Cerebellar cortex (tissue), 1 donor: ENCODE measurements around the gene SLC25A47.
"Not testable (repeated sequence)": the region's sequence is repeated elsewhere in the genome, so short reads cannot be mapped to it uniquely, and the experiment has no call there.

Experiments
- DNase-seq: peaks from one replicate; pipeline ENCODE4 v3.0.0-alpha.2; 2015; ENCODE audit warnings: low spot score

Gene SLC25A47

GRCh38 chr14:100290607-100291304, 32.4 kb upstream of the SLC25A47 start:
- no peak for DNase-seq

DNA sequence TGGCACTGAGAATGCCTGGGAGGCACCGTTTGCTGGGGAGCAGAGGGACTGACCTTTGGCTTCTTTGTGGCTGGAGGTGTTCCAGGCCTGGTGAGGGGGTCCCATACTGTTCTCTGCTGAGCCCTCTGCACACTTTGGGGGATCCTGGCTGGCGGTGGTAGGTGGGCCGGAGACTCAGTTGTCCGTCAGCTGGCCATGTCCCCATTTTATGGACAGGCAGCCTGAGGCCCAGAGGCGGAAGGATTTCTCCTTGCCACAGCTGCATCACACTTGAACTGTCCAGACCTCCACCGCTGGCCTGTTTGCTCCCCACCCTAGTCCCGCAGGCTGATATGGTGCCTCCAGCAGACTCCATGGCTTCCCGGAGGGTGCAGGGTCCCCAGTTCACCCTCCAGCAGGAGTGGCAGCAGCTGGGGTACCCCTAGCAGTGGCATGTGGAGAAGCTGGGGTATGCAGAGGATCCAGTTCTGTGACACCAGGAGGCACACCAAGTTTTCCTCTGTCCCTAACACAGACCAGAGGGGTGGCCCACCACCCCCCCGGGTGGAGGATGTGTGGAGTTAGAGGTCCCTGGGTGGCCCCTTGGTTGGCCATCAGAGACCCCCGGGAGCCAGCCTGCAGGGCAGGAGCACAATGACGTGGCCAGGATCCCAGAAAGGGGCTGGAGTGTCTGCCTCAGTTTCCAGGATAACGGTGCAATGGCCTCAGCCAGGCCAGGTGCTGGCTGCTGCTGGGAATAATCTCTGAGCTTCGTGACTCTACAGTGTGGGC, 31.6 kb upstream of the SLC25A47 start:
- no peak for DNase-seq

DNA sequence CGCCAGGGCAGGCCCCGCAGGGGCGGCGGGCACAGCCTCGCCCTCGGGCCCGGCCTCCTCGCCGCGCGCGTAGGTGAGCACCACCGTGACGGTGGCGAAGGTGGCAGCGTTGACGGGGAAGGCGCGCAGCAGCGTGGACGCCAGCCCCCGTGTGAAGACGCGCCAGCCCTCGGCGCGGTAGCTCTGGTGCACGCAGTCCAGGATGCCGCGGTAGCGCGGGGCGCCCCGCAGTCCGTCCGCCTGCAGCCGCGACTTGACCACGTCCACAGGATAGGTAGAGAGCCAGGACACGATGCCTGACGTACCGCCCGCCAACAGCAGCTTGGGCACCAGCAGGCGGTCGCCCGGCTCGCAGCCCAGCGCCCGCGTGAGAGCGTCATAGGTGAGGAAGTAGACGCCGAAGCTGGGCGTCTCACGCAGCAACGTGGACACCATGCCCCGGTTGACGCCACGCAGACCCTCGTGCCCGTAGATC, 30.8 kb upstream of the SLC25A47 start:
- DNase-seq = no peak

GRCh38 chr14:100292776-100293461, 30.2 kb upstream of the SLC25A47 start:
- no peak for DNase-seq

GRCh38 chr14:100293497-100294212, 29.5 kb upstream of the SLC25A47 start:
- no peak for DNase-seq

DNA sequence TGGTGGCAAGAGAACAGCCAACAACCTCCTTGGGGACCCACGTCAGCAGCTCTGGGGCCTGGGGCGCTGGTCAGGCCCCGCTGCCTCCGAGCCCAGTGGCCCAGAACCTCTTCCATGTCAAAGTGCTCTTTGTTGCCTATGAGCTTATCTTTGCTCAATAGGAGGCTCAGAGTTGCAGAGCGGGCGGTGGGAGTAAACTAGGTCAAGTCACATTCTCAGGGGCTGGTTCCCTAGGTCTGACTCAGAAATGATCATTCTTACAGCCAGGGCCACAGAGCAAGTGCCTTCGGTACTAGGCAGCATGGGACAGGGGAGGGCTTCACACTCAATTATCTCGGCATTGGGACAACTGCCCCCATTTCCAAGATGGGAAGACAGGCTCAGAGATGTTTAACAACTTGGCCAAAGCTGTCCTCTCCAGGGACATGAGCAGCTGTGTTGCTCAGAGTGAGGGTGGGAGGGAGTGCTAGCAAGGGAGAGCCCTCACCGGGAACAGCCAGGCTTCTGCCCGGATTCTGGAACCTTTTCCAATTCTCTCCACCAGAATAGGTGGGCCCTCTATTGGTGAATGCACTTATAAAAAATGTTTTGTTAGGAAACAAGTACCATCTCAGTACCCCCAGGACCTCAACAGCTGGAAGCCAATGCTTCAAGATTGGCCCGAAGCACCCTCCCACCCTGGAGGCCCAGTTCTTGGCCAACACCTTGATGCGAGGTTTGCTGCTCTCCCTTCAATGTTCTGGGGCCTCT, 28.8 kb upstream of the SLC25A47 start:
- no peak for DNase-seq

DNA sequence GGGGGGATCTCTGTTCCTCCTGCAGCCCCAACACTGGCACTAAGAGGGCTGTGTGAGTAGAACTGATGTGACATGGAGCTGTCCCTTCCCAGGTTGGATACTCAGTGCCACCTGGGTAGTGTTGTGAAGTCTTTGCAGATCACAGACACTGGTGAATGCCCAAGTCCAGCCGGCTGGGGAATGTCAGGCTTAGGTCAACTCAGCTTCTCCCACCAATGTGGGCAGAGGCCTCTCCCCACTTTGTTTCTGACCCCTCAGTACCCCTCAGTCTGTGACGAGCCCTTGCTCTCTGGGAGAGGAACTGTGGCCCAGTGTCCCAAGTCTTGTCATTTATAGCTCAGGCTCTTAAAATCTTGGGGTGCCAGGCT, 28.2 kb upstream of the SLC25A47 start:
- no peak for DNase-seq

DNA sequence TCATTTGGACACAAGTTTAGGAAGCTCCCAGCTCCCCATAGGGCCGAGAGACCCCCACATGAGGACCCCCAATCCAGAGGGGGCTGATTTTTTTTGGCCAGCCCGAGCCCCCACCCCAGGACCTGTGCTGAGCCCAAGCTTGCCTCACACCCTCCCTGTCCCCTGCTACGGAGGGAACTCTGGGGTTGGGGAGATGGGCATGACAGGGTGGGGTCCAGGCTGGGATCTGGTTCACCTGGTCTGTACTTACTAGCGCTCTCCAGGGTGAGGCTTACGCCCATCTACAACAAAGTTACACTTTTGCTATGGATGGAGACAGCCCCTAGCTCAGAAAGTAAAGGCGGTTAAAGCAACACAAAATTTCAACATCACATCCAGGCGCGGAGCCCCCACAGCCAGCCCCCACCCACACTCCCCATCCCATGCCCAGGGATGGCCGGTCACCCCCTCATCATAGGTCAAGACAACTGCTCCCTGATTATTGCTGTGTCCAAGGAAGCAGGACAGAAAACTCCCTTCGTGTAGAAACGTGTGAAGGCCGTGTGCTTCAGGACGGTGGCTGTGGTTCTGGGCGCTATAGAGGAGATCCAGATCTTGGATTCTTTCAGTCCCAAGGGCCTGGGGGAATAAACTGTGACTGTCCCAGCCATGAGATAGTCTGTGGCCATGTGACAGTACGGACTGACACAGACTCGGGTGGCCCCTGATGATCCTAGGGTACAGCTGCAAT, 27.6 kb upstream of the SLC25A47 start:
- DNase-seq = no peak

DNA sequence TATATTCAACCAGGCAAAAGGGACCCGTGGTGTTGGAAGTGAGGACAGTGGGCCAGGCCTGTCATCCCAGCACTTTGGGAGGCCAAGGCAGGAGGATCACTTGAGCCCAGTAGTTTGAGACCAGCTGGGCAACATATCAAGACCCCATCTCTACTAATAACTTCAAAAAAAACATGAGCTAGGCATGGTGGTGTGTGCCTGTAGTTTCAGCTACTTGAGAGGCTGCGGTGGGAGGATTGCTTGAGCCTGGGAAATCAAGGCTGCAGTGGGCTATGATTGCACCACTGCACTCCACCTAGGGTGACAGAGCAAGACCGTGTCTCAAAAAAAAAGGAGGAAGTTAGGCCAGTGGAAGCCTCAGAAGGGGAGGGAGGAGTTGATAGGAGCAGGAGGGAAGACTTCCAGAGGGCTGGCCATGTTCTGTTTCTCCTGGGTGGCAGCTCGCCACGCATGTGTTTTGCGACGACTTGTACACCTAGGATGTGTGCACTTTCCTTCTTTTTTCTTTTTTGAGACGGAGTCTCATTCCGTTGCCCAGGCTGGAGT, 27.0 kb upstream of the SLC25A47 start:
- no peak for DNase-seq

DNA sequence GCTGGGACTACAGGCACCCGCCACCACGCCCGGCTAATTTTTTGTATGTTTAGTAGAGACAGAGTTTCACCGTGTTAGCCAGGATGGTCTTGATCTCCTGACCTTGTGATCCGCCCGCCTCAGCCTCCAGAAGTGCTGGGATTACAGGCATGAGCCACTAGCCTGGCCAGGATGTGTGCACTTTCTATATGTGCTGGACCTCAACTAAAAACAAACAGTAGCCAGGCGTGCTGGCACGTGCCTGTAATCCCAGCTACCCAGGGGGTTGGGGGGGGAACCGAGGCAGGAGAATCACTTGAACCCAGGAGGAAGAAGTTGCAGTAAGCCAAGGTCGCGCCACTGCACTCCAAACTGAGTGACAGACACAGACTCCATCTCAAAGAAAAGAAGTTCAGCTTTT, 26.4 kb upstream of the SLC25A47 start:
- DNase-seq = not testable (repeated sequence)

- DNase-seq = peak; percentile 71
Measured at GRCh38 chr14:100297320-100298300, 25.5 kb upstream of the SLC25A47 start.

- DNase-seq = no peak
Measured at GRCh38 chr14:100298551-100299237, 24.4 kb upstream of the SLC25A47 start.

DNA sequence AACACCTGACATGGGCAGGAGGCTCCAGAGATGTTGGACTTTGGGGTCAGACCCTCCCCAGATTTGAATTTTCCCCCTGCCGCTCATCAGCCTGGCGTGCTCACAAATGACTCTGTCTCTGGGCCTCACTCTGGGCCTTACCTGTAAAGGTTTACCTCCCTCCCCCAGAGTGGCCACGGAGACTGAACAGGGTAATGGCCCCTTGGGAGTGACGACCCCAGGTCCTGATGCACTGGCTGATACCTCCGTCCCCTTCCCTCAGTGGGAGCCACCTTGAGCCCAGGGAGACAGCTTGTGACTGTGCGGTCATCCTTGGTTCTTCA, 23.9 kb upstream of the SLC25A47 start:
- DNase-seq = no peak

- DNase-seq = no peak
Measured at GRCh38 chr14:100302616-100303015, 20.5 kb upstream of the SLC25A47 start.

GRCh38 chr14:100303179-100303578, 20.0 kb upstream of the SLC25A47 start:
- no peak for DNase-seq

DNA sequence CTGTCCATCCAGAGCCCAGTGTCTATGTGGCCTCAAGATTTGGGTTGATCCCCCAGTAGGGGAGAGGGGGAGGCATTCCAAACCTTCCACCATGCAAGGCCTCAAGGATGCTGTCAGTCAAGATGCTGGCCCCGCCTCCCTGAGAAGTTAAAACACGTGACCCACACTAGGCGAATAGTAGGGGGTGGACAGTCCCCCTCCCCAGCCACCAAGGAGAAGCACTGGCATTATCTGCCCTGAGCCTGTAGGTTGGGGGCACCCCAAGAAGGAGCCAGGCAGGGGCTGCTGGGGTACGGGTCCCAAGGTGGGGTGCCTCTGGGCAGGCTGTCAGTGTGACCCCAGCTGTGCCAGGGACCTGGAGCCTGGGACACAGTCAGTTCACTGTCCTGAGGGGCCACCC, 19.2 kb upstream of the SLC25A47 start:
- DNase-seq = no peak

- peak; percentile 50 for DNase-seq
Measured at GRCh38 chr14:100304825-100305323, 18.3 kb upstream of the SLC25A47 start.

GRCh38 chr14:100305324-100306100, 17.6 kb upstream of the SLC25A47 start:
- no peak for DNase-seq
